HG02763 (cell line): ENCODE measurements around the gene SNUPN.

Experiments used
- ATAC-seq: cut with Tn5 transposase; IDR thresholded peaks from one replicate; pipeline ENCODE4 v1.9.1; 2021; ENCODE audit warnings: mild to moderate bottlenecking, moderate library complexity; ENCODE audit not compliant: unreplicated experiment

Gene SNUPN

DNA sequence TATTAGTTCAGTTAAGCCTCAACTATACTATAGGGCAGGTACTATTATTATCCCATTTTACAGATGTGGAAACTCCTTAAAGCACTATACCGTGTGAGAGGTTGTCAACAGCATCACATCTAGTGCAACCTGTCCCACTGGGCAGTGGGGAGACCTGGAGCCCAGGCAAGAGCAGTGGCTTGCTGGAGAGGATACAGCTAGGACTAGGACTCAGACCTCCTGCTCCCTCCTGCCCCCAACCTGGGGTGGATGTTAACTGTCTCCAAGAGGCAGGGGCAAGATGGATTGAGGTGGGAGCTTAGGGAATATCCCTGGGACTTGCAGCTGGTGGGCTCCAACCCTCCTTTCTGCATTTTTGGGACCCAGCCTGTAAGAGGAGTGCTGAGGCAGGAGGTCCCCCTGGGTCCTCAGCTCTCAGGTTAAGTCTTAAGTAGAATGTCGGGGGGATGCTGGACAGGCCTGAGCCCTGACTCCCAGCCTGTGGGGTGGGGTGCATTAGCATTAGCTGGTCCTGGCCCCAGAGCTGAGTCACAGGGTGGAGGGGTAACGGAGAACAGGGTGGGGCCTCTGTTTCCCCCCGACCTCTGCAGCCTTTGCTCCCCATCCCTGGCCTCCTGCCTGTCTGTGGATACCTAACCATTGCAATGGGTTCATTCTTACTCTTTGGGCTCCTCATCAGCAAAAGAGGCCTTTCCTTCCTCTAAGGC, 28.8 kb upstream of the SNUPN start:
- no peak for ATAC-seq

DNA sequence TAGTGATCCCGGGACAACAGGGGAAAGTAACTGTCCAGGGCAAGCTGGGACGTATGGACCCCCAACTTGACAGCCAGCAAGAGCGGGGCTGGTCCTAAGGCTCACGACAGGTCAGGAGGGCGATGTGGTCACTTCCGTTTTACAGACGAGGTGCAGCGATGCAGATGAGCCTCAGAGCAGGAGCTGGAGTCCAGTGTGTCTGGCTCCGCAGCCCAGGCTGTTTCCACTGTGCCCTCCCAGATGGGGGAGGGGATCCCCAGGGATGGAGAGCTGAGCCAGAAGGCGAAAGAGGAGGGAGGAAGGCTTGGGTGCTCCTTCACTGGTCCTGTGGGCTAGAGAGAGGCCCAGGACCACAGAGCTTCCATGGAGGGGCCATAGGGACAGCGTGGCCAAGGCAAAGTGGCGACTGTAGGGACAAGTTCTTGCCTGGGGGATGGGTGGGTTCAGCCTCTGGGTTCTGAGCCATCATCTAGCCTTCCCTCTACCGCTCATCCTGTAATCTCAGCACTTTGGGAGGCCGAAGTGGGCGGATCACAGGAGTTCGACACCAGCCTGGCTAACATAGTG, 27.9 kb upstream of the SNUPN start:
- ATAC-seq = no peak

DNA sequence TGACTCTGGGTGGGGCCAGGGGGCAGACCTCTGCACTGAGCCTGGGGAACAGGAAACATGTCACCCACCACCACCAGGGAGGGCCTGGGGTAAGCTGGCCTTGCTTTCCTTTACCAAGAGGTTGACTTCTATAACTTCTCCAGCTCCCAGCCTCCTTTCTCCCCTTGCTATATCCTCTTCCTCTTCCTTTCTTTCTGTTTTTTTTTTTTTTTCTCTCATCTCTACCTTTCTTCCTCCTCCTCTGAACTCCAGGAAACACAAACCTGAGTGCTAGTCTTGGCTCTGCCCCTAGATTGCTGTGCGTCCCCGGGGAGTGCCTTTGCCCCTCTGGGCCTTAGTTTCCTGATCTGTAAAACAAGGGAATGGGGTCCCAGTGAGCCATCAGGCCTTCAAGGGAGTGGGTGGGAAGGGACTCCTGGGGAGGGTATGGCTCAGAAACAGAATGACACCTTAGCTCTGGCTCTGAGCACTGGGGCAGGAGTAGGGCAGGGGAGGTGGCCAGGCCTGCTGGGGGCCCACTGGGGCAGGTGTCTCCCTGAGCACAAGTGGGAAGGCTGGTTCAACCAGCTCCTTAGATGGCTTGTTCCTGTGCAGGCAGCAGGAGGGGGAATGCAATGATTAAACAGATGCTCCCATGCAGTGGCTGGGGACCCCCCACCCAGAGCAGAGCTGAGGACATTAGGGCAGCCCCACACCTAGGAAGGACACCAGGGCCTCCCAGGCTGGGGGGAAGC, 26.5 kb upstream of the SNUPN start:
- ATAC-seq = no peak

DNA sequence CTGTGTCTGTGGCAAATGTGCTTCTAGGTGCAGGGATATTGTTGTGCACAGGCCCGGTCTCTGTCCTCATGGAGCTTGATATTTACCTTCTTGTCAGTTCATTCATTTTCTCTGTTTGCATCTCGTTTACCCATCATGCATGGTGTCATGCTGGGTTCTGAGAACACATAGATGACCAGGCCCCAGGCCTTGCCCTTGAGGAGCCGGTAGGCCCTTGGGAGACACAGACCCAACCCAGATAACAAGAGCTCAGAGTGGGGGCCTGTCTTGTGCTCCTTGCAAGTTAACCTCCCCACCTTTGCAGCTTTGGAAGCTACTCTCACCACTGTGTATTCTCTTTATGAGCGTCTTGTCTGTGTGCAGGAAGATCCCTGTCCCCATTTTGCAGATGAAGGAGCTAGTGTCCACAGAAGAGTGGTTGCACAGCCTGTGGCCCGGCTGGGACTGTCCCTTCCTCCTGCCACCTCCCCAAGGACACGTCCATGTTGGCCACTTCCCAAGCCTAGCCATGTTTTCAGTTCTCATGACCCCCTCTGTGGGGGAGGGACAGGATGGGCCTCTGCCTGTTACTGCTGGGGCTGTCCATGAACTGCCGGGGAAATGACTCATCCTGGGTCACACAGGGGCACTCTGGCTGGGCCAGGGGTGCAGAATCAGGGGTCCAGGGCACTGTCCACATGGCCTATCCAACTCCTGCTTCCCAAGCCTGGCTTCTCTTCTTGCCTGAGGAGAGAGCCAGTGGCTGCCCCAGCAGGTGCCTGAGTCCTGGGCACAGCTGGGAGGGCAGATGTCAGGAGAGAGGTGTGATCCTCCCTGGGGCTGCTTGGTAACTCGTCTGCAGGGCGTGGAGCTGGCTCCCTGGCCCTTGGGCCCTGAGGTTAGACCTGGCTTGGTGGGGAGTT, 25.6 kb upstream of the SNUPN start:
- ATAC-seq = no peak

DNA sequence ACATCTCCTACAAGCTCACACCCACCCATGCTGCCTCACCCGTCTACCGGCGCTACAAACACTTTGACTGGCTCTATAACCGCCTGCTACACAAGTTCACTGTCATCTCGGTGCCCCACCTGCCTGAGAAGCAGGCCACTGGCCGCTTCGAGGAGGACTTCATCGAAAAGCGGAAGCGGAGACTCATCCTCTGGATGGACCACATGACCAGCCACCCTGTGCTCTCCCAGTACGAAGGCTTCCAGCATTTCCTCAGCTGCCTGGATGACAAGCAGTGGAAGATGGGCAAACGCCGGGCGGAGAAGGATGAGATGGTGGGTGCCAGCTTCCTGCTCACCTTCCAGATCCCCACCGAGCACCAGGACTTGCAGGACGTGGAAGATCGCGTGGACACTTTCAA, 24.3 kb upstream of the SNUPN start:
- no peak for ATAC-seq

DNA sequence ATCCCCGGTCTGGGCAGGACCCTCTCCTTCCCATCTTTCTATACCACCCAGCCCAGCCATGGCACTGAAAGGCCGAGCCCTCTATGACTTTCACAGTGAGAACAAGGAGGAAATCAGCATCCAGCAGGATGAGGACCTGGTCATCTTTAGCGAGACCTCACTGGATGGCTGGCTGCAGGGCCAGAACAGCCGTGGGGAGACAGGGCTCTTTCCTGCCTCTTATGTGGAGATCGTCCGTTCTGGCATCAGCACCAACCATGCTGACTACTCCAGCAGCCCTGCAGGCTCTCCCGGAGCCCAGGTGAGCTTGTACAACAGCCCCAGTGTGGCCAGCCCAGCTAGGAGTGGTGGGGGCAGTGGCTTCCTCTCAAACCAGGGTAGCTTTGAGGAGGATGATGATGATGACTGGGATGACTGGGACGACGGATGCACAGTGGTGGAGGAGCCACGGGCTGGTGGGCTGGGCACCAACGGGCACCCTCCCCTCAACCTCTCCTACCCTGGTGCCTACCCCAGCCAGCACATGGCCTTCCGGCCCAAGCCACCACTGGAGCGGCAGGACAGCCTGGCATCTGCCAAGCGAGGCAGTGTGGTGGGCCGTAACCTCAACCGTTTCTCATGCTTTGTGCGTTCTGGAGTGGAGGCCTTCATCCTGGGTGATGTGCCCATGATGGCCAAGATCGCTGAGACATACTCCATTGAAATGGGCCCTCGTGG, 23.7 kb upstream of the SNUPN start:
- no peak for ATAC-seq

DNA sequence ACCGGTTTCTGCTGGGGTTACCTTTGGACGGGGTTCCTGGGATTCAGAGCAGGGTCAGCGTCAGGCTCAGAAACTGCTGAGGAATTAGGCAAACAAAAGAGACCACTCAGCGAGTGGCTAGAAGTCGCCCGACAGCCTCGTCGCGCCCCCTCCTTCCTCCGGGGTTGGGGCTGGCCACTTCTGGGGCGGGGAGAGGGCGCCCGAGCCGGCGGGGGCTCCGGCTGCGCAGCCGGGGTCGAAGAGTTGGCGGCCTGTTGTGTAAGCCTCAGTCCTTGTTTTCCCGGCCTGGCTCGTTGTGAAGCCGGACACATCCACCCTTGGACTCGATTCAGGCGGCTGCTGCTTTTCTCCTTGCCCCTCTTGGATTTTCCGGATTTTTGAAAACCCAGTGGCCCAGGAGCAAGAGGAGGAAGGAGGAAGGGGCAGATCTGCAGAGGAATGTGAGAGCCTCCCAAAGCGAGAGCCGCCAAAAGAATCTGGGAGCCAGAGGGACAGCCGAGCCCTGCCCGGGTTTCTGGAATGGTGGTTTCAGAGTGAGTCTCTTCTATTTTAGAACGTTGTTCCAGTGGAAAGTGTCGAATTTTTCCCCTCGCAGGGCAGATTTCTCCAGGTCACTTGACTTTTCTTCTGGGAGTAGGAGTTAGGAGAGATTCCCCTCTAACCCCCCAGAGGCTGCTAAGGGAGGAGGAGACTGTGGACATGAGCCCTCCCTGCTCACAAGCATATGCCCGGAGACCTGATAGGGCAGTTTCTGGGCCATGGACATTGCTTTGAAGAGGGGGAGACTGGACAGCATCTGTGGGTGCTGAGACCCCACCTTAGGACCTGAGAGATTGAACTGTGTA, 22.9 kb upstream of the SNUPN start:
- ATAC-seq = no peak

DNA sequence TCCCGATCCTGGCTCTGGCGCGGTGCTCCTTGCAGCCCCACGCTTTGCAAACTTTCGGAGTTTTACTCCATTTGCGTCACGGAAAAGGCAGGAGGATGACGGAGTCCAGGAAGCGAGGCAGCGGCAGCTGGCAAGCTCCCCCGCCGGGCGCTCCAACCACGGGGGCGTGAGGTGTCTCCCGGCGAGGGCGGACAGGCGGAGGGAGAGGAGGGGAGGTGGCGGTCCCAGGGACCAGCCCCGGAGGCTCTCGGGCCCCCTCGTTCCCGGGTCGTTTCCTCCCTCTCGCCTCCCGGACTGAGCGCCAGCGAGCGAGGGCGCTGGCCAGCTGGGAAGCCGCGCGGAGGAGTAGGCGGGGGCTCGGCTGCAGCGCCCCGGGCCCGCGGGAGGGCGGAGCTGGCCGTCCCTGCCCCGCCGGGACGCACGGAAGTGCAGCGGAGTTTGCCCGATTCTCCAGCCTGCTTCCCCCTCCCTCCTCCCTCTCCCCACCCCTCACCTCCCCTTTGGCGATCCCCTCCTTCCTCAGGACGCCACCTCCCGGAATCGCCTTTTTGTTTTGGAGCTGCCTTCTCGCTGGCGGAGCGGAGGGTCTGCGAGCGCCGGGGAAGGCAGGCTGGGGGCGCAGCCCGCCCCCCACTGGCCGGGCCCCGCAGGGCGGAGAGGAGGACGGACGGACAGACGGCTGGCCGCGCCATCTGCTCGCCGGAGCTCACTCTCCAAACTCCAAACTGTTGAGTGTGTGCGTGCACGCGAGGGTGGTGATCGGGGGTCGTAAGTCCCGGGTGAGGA, 22.0 kb upstream of the SNUPN start, which contains the start of gene SNX33:
Gene SNX33 (plus strand): TSS at position 543 of the 786 bp plus-strand sequence. CDS start 1,191 bp downstream, outside the sequence.
- no peak for ATAC-seq

DNA sequence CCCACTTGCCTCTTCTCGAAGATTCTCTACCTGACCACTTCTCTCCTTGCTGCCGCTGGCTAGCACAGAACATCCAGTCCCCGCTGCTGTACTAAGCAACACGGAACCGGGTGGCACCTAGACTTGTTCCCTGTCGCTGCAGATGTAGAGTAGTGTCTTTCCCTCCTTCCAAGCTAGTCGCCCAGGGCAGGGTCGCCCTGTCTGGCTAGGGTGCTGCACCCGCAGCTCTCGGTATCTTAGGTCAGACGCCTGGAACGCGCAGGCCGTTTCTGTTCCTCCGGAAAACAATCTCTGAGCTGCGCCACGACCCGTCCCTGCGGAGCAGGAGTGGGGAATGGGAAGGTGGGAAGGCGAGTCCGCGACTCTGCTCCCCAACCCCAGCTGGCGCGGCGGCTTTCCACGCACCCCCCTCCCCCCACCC, 21.4 kb upstream of the SNUPN start:
- ATAC-seq = no peak

DNA sequence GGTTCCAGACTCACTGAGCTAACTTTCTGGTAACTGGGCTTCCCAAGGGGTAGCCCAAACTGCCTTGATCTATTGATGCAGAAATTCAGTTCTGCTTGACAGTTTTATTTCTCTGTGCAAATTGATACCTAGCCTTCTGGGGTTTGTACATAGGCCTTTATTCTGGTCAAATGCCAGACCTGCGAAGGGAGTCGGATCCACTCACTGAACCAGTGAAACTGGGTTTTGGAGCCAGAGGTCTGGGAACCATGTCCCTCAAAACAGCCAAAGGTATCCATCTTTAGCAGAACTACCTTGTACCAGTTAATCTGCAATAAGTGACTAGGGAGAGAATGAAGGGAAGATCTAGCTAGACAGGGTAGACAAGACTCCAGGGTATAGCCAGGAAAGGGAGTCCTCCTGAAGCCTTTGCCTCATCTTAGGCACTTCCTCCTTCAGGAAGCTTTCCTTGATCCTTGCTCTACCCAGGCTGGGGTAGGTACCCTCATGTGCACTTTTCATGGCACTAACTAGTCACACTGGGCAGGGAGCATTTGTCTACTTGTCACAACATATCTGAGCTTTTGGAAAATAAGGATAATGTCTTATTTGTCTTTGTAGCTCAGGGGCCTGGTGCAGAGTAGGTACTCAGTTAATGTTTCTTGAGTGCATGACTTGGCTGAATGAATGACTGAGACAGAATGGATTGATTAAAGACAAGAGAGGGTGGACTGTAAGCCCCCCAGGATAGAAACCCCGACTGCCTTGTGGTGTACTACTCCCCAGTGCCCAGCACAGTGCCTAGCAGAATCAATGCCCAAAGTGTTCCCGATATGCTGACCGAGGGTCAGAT, 20.8 kb upstream of the SNUPN start:
- no peak for ATAC-seq

DNA sequence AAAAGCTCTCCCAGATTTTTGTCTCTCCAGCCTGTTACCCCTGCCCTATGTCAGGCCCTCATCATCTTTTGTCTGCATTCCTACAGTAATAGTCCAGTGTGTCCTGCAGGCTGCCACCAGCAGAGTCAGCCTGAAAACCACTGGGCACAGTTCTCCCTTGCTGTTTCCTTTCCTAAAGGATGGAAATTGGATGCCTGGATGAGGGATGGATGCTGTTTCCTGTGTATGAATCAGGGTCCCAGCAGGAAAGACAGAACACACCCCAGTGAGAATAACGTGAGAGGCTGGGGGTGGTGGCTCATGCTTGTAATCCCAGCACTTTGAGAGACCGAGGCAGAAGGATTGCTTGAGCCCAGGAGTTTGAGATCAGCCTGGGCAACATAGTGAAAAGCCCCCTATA, 18.9 kb upstream of the SNUPN start:
- no peak for ATAC-seq

DNA sequence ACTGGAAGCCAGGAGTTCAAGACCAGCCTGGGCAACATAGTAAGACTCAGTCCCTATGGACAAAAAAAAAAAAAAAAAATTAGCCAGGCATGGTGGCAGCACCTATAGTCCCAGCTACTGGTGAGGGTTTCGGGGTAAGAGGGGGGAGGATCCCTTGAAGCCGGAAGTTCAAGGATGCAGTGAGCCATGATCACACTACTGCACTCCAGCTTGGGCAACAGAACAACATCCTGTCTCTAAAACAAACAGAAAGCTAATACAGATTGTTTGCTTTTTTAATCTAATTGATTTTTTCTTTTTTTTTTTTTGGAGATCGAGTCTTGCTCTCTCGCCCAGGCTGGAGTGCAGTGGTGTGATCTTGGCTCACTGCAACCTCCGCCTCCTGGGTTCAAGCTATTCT, 16.1 kb upstream of the SNUPN start:
- ATAC-seq = no peak

DNA sequence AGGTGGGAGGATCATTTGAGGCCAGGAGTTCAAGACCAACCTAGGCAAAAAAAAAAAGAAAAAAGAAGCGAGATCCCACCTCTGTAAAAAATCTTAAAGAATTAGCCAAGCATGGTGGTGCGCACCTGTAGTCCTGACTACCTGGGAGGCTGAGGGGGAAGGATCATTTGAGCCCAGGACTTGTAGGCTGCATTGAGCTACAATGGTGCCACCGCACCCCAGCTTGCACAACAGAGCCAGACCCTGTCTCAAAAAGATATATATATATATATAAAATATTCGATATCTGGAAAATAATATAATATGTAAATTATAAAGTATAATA, 15.6 kb upstream of the SNUPN start:
- no peak for ATAC-seq

DNA sequence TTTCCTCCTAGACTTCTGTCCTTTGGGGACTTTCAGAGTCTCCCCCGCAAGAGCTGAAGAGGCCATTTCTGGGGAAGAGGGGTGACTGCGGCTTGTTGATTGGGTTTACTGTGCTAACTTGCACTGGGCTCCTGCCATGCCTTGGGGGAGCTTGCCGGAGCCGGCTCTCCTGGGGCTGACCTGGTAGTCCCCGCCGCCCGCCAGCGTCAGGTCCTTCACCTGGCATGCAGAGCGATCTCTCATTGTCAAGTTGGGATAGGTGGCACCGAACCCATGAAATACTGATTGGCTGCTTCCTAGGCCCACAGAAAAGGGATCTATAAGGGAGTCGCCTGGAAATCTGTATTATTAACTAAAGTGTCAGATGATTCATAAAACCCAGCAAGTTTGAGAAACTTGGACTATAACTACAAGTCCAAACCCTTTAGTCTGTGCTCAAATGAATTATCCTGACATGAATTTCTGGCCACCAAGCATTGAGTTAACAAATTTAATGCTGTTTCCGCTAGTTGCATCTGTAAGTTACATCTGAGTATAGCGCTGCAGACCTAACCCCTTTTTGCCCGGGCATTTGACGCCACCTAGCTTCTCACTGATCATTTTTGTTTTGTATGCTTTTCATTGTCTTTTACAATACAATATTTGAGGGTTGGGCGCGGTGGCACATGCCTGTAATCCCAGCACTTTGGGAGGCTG, 15.1 kb upstream of the SNUPN start:
- ATAC-seq = peak; percentile 20

DNA sequence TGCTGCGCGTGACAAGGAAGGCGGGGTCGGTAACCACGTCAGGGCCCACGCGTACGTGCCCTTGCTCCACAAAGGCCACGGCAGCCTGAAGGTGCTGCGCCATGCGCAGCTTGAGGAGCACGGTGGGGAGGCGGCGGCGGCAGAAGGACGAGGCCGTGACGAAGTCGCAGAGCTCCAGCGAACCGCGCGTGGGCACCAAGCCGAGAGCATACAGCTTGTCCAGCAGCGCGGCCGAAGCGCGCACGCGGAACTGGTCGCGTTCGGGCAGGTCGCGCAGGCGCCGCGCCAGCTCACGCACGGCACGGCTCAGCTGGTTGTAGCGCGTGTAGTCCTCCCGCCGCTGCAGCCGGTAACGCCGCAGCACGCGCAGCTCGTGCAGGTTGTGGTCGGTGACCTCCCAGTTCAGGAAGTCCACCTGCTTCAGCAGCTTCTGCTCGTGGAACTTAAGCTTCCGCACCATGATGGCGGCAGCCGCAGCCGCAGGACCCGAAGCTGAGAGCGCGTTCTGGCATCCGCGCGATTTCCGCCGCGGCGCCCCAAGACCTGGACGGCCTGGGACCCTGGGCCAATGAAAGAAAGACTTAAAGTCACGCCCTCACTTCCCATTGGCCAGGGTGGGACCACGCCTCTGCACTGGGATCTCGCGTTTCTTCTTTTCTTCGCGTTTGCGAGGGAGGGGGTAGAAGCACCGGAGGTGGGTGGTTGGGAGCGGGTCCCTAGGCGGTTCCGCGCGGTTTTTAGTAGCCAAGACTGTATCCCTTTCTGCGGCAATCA, 14.4 kb upstream of the SNUPN start, which contains the start of gene IMP3:
Gene IMP3 (minus strand): TSS at position 516 of the 774 bp plus-strand sequence. CDS start 56 bp downstream, at position 460.
- peak; percentile 92 for ATAC-seq

DNA sequence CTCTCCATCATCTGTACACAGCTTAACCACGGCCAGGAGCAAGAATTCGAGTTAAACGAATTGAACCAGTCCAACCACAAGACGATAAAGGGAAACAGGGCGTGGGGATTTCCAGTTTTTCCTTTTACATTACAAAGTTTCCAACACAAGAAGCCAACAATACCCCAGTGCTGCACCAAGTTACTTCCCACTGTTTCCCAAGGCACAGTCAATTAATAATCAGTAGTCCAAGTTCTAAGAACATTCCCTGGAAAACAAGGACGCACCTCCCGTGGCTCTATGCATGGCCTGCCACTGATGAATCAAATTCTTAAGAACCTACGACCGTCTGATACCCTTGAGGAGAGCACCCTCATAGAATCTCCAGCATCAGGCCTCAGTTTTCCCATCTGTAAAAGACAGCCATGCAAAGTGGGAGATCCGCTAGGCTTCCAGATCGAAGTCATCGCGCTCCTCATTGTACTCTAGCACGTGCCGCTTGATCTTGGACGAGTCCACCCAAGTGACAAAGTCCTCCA, 13.7 kb upstream of the SNUPN start:
- ATAC-seq = no peak
